Pons (tissue), 1 donor: ENCODE data around the gene CFAP61.
"Not testable (repeated sequence)": the region's sequence is repeated elsewhere in the genome, so short reads cannot be mapped to it uniquely, and the experiment has no call there.

ENCODE experiments used
- DNase-seq: peaks from one replicate; pipeline ENCODE4 v3.0.0-alpha.2; 2016; ENCODE audit warnings: low spot score

The CFAP61 gene

GRCh38 chr20:20052074-20052970, at the start of gene CFAP61, which contains the start of gene CRNKL1:
Gene CFAP61, plus strand, starts transcription at chr20:20052532. Its CDS starts 4,122 bp downstream, at chr20:20056654.
Gene CRNKL1, minus strand, starts transcription at chr20:20052466. Its CDS starts 124 bp downstream, at chr20:20052342.
- peak; percentile 97 for DNase-seq

- peak; percentile 84 for DNase-seq
Observed at GRCh38 chr20:20003031-20003954, 49.0 kb upstream of the CFAP61 start.

GRCh38 chr20:20003955-20004322, 48.4 kb upstream of the CFAP61 start:
- not testable (repeated sequence) for DNase-seq

DNA sequence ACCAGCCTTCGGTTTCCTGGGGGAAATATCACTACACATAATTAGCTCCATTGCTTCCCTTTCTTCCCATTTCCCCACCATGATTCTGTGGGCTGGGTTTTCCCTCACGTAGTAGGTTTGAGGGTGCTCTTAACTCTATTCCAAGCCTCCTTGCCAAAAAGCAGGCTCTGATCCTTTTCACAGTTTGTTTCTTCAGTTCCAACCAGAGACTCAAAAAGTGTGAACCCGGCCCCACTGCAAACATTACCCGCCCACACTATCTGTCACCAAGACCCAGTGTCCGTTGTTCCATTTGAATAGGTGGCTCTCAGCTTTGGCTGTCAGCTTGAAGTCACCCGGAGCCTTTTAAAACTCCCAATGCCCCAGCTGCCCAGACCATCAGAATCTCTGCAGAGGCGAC, 47.0 kb upstream of the CFAP61 start:
- DNase-seq, result no peak

- DNase-seq, result no peak
Observed at GRCh38 chr20:20009784-20010253, 42.5 kb upstream of the CFAP61 start.

DNA sequence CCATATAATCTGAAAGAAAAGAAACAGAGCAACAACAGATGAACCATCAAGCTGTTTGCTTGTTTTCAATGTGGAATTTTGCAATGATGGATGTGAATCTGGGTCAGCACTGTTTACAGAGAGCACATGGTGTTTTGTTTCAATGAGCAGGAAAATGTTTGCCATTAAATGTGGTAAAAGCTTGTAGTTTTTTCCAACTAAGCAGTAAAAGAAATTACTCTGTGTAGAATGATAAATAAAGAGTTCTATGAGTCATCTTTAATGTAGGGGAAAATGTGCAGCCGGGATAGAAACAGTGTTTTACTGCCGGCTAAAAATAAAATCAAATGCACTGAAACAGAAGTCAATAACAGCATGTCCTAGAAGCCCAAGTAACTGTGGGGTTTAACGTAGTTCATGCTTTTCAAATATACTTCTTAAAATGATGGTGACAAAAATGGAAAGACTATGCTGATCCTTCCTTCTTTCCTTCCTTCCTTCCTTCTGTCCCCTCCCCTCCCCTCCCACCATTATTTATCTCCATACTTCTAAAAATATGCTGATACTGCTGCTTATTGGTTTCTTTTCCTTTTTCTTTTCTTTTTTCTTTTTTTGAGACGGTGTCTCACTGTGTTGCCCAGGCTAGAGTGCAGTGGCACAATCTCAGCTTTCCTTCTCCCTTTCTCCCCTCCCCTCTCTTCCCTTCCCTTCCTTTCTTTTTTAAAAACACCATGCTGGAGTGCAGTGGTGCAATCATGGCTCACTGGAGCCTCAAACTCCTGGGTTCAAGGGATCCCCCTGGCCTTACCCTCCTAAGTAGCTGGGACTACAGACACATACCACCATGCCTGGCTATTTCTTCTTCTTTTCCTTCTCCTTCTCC, 41.5 kb upstream of the CFAP61 start:
- DNase-seq, result peak; percentile 74

DNA sequence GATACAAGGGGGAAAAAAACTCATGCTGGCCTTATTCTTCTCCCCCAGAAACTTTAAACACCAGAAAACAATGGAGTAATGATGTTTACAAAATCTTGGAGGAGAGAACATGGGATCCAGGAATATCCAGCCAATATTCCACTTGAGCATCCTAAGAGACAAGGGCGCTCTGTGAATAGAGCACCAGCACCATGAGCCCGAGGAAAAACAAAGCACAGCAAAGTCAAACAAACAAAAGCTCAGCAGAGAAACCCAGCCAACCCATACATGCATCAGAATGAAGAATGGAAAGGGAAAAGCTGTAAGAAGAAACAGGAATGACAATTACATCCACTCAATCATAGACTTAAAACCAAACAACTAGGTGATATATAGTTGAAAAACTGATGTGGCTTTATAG, 39.8 kb upstream of the CFAP61 start:
- peak; percentile 97 for DNase-seq

GRCh38 chr20:20014659-20015058, 37.7 kb upstream of the CFAP61 start:
- DNase-seq, result no peak

DNA sequence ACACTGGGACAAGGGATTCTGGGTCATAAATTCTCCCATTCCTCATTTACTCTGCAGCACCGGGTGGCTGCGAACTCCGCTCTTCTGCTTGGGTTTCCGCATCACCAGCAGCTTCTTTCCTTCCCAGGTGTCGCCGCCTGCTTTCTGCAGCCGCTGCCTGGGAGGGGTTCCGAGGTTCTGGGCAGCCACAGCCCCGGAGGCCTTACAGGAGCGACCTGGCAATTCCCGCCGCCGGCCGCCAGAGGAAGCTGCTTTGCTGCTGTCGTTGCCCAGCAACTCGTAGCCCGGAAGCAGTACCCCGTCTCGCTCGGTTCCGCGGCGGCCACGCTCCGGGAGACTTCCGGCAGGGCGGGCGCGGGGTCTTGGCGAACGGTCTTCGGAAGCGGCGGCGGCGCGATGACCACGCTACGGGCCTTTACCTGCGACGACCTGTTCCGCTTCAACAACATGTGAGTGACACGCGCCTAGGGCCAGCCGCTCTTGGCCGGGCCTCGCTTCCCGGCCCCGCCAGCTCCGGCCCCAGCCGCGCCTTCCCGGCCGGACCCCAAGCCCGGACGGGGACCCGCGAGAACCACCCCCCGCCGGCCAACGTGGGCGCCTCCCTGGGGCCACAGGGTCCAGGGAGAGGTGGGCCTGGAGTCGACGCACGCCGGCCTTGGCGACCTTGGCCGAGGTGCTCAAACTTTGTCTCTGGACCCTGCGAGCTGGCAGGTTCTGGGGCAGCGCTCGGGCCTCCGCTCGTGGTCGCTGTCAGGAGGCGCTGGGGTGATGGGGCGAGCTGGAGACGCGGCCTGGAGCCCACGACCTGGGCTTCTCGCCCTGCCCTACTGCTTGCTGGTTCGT, 35.1 kb upstream of the CFAP61 start, which contains the start of gene NAA20:
Gene NAA20 (plus strand): TSS at position 362 of the 843 bp plus-strand sequence. CDS start 35 bp downstream, at position 397.
- peak; percentile 85 for DNase-seq

DNA sequence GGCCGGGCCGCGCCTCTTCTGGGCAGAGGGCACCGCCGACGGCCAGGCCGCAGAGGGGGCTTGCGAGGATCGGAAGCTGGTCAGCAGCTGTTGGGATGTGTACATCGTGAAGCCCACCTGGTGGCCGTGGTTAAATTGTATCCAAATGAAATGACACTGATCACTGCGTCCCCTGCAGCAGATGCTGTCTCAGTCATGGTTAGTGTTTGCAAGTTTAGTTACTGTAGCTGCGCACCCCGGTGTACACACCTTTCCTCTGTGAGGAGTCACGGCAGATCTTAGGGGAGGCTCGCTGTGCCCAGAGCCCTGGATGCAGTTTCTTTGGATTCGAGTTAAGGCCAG, 34.5 kb upstream of the CFAP61 start:
- no peak for DNase-seq

- no peak for DNase-seq
Observed at GRCh38 chr20:20018366-20018765, 34.0 kb upstream of the CFAP61 start.

DNA sequence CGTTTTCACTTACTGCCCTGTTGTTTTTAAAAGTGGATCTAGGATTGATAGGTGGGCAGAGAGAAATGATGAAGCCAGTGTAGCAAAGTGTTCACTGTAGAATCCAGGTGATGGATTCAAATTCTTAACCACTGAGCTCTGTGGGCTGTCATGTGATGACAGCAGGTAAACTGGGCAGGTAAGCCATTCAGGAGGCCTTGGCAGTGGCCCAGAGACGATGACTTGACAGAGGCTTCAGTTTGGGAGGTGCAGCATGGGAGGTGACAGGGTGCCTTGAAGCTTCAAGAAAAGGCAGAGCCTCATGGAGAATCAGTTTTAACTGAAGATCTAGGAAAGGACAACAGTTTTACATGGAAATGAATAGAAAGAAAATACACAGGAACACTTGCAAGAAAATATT, 33.2 kb upstream of the CFAP61 start:
- DNase-seq, result no peak

DNA sequence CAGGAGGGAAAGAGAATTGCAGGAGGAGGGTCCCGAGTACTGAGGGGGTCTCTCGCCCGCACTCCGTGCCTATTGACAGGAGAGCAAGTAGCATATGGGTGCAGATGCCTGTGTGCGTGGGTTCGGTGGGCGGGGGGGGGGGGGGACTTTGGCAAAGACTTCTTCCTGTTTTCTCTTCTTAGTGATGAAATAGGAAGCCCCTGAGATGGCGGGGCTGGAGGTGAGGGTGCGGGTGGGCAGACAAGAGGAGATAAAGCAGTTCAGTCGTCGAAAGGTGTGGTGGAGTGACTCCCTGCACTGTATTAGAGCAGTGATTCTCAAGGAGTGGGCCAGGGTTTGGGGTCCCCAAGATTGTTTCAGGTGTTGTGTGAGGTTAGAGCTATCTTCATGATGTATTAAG, 31.4 kb upstream of the CFAP61 start:
- DNase-seq, result no peak

GRCh38 chr20:20021835-20022234, 30.5 kb upstream of the CFAP61 start:
- no peak for DNase-seq

GRCh38 chr20:20022498-20022897, 29.8 kb upstream of the CFAP61 start:
- no peak for DNase-seq

GRCh38 chr20:20023395-20023794, 28.9 kb upstream of the CFAP61 start:
- DNase-seq, result no peak

DNA sequence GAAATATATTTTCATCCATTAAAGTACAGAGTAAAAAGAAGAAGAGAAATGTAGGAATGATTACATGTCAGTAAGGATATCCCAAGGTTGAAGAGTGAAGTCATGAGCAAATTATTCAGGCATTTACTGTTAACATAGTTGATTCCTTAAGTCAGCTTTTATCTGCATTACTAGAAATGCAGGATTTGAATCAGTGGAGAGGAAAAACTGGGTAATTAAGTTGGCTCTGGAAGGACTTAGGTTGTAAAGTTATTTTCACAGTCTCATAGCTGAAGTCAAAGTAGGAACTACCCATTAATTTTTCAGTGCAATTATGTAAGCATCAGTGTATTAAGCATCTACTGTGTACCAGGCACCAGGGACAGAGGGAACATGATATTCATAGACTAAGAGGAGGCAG, 27.4 kb upstream of the CFAP61 start:
- DNase-seq, result no peak

GRCh38 chr20:20027284-20027683, 25.0 kb upstream of the CFAP61 start:
- DNase-seq, result no peak

DNA sequence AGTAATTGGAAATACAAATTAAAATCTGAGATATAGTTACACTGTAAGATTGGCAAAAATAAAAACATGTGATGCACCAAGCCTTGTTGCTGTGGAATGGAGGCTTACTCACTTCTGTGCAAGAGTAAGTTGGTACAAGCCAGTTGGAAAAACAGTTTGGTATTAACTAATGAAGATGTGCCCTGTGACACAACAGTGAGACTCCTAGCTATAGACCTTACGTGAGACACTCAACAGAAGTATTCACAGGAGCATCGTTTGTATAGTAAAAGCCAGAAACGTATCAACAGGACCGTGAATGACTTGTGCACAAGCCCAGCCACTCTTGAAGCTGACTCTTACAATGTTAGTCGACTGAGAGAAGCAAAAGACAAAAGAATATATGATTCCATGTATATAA, 20.5 kb upstream of the CFAP61 start:
- DNase-seq, result no peak

DNA sequence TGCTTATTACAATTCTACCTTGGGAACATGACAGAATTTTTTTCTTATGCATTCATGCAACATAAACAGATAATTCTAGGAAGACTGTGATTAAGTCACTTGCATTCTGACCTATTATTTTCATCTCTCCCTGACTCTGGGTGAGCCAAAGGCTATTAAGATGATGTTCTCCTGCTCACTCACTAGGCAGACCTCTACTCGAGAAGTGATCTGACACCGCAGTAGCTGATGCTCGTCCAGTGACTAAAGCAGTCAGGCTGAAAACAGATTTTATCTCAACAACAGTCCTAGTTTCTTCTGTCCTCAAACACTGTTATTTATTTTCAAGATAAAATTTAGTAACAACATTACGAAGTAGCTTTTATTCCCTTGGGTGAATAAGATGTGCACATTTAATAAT, 17.8 kb upstream of the CFAP61 start:
- no peak for DNase-seq

DNA sequence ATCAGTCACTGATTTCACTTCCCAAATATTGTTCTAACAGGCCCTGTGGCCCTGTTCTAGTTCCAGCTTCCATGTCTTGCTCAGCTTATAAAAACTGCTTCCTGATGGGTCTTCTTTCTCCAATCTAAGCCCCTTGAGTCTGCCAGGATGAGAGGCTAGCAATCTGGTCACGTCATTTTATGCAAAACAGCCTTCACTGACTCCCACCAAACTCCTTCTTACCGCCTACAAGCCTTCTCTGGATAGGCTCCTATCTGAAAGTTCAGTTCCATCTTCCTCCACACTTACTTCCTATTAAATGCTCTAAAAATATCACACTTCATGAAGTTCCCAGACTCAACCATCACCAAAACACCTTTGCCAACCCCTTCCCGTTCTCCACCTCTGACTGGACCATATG, 15.6 kb upstream of the CFAP61 start:
- no peak for DNase-seq
